ENCODE data around the gene CDK2AP2.
A peak's percentile ranks its signal among the peaks of the same experiment; 100 is the strongest.
"Not testable (repeated sequence)": the region's sequence is repeated elsewhere in the genome, so short reads cannot be mapped to it uniquely, and the experiment has no call there.

The CDK2AP2 gene

GRCh38 chr11:67465530-67465929 is 42.4 kb downstream of the CDK2AP2 start:
- not testable (repeated sequence) for DNase-seq

GRCh38 chr11:67465189-67465510 is 42.8 kb downstream of the CDK2AP2 start:
- DNase-seq: no peak

DNA sequence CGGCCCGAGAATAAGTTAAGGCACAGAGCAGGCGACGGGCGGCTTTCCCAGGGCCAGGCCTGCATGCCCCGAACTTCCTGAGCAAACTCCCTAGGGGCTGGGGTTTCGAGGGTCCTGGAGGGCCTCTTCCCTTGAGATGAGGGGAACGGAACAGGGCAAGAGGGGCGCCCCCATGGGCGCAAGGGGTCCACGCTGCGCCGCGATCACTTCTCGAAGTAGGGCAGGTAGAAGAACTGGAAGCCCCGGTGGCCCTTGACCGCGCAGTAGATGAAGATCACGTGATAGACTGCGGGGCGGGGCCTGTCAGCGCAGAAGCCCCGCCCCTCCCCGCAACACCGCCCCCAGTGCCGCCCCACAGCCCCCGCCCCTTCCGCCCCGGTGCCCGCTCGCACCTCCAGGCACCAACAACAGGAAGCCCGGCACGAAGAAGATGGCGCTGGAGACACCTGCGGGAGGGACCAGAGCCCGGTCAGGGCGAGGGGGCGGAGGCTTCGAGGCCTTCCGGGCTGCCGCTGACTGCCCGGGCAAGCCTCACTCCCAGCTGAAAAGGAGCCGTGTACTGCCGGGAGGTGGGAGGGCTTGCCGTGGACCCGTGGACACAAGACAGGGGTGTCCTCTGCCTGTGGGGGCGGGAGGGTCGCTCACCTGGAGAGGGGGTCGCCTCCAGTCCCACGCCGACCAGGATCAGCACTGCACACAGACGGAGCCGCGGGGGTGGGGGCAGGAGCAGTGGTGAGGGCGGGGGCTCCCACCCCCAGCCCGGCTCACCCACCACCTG is 43.4 kb downstream of the CDK2AP2 start:
- peak; percentile 94 for DNase-seq

DNA sequence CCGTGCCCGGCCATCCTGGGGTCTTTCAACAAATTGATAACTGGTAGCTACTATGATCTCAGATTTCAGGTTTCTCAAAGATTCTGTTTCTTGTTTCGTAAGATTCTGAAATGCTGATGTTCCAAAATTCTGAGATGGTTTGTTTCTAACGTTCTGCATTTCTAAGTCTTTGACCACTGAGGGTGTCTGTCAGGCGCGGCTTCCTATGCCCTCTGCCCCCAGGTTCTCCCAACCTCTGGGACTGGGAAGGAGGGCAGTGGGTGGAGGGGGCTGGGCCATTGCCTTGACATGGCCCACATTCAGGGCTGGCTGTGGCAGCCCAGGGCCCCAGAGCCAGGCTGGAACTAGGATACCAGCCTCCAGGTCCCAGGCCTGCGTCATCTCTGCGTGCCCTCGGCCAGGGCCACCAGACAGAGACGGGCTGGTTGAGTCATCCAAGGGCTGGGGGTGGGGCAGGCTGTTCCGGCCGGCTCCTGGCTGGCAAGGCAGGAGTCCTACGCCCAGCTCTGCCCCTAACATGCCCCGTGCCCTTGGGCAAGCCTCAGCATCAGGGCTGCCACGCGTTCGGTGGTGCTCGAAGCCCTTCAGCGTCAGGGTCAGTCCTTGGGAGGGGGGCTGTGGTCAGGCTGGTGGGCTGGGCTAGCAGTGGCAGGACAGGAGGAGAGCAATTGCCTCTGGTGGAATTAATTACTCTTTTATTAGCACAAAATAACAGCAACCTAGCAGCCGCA is 44.1 kb downstream of the CDK2AP2 start:
- DNase-seq: no peak

DNA sequence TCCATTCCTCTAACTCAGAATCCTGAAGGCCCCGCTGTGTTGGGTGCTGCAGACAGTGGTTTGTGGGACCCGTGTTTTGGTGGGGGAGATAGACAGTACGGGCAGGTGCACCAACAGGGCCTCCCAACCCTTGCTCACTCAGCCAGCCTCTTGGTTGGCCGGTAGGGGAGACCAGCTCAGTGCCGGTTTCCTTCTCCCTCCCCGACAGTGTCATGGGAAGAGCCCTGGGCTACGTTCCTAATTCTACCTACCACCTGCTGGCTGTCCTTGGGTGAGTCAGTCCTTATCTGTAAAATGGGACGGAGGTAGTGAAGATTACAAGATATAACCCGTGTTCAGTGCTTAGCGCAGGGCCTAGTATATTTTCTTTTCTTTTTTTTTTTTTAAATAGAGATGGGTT is 44.8 kb downstream of the CDK2AP2 start:
- no peak for DNase-seq

DNA sequence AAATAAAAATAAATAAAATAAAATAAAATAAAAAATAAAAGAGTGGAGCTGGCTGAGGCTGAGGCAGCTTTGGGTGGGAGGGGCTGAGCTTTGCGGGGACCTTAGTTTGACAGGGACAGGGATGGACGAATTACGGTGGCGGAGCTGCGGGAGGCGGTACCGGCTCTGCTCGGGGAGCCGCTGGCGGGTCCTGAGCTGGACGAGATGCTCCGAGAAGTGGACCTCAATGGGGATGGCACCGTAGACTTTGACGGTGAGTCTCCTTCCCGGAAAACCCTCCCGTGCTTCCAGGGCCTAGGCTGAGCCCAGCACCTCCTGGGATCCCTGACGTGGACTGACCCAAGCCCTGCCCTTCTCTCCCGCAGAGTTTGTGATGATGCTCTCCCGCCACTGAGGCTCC is 49.7 kb downstream of the CDK2AP2 start:
- DNase-seq: no peak

GRCh38 chr11:67457453-67457852 is 50.5 kb downstream of the CDK2AP2 start:
- DNase-seq: no peak

Measured in stimulated activated CD4-positive, alpha-beta T cell treated with anti-CD3 and anti-CD28 coated beads, Interleukin-1b, Interleukin-23, amount 100 ng/mL, for 48 hours (primary cell).